A549 (cell line): ENCODE measurements around the gene ATG5. TPM values are rescaled to one million over a fixed set of nuclear protein-coding genes. Genes with fewer than 3 reads are reported as not detected.

Experiments
- ATAC-seq, 2 experiments: fragments of 200-7000 bp in 1 of 2; fragments of >200 bp in 1 of 2; cut with Nextera tagmentation in 1 of 2; cut with Tn5 transposase in 1 of 2; 3 replicates each; pipeline versions ENCODE4 v1.8.0 to v1.9.1; 2018 to 2020; ENCODE audit warnings: mild to moderate bottlenecking in 1 of 2, moderate library complexity in 1 of 2
- CTCF ChIA-PET: fragments of 300-600 bp; sonication (Branson Sonifier 250); formaldehyde crosslinking; extraction: SDS; loops from one replicate; lab custom pipeline; 2021; ENCODE audit warnings: antibody characterized with exemption, inconsistent platforms; lab: Yijun Ruan, JAX
- POLR2A ChIA-PET: fragments of 350-600 bp; formaldehyde crosslinking; extraction: SDS; loops from one replicate; lab custom pipeline; 2021; ENCODE audit warnings: antibody characterized with exemption, inconsistent platforms; lab: Yijun Ruan, JAX
- DNase-seq, 2 experiments: peaks; one replicate each; pipeline versions ENCODE4 v3.0.0 to v3.0.0-alpha.2; 2011 to 2016; ENCODE audit warnings: low read depth in 1 of 2, low spot score in 1 of 2
- FAIRE-seq: peaks from 2 replicates; lab custom pipeline; 2011; peaks lifted over from hg19 to GRCh38; lab: Jason Lieb, UNC
- H3K27ac ChIP-seq, 2 experiments: fragments of >200 bp; sonication (Bioruptor Twin); formaldehyde crosslinking; 3 replicates each; pipeline ENCODE4 v1.5.1; 2016 to 2017
- H3K4me1 ChIP-seq: fragments of >200 bp; sonication (Bioruptor Twin); formaldehyde crosslinking; 3 replicates; pipeline ENCODE4 v1.6.1; 2016
- H3K4me2 ChIP-seq: fragments of >200 bp; sonication (Bioruptor Twin); formaldehyde crosslinking; 3 replicates; pipeline ENCODE4 v1.6.1; 2016
- H3K4me3 ChIP-seq: fragments of >200 bp; sonication (Bioruptor Twin); formaldehyde crosslinking; 3 replicates; pipeline ENCODE4 v1.5.1; 2016
- H3K9me3 ChIP-seq: fragments of >200 bp; sonication (Bioruptor Twin); formaldehyde crosslinking; 3 replicates; pipeline ENCODE4 v1.6.1; 2016
- CBX2 ChIP-seq: fragments of 200-600 bp; sonication (generic); IDR thresholded peaks from 2 replicates; pipeline ENCODE4 v1.6.1; 2016; ENCODE audit warnings: low read depth, mild to moderate bottlenecking, borderline replicate concordance
- CEBPB ChIP-seq, 2 experiments: fragments of >200 bp in 1 of 2; sonication (Bioruptor Twin) in 1 of 2; formaldehyde crosslinking in 1 of 2; IDR thresholded peaks; 2 replicates each; pipeline ENCODE4 v1.6.1; 2012 to 2016
- CHD2 ChIP-seq: fragments of 150-350 bp; IDR thresholded peaks from 2 replicates; pipeline ENCODE4 v1.6.1; 2014; ENCODE audit warnings: low read length; ENCODE audit not compliant: partially characterized antibody
- CHD4 ChIP-seq: fragments of 200-600 bp; sonication (generic); IDR thresholded peaks from 2 replicates; pipeline ENCODE4 v1.6.1; 2016; ENCODE audit warnings: antibody characterized with exemption, mild to moderate bottlenecking, borderline replicate concordance
- EP300 ChIP-seq, 2 experiments: fragments of >200 bp; sonication (Bioruptor Twin); formaldehyde crosslinking; IDR thresholded peaks; 2 replicates in 1 of 2; 3 replicates in 1 of 2; pipeline ENCODE4 v1.6.1; 2016 to 2017
- ESRRA ChIP-seq: fragments of 150-350 bp; IDR thresholded peaks from 2 replicates; pipeline ENCODE4 v1.6.1; 2014; ENCODE audit warnings: mild to moderate bottlenecking, low read length, borderline replicate concordance
- FOSL2 ChIP-seq, 2 experiments: fragments of 450-650 bp in 1 of 2; fragments of >200 bp in 1 of 2; sonication (Bioruptor Twin) in 1 of 2; formaldehyde crosslinking; IDR thresholded peaks; 2 replicates each; pipeline versions ENCODE4 v1.5.0 to v1.6.1; 2016 to 2020; ENCODE audit warnings: mild to moderate bottlenecking in 1 of 2, moderate library complexity in 1 of 2
- HDAC2 ChIP-seq: fragments of 200-600 bp; sonication (generic); IDR thresholded peaks from 2 replicates; pipeline ENCODE4 v1.6.1; 2016
- HOXA7 ChIP-seq: fragments of 250-450 bp; sonication (Bioruptor Pico); IDR thresholded peaks from 2 replicates; pipeline ENCODE4 v1.5.0; 2020; ENCODE audit warnings: mild to moderate bottlenecking, moderate library complexity
- KDM1A ChIP-seq: fragments of 200-600 bp; sonication (generic); IDR thresholded peaks from 2 replicates; pipeline ENCODE4 v1.6.1; 2016; ENCODE audit warnings: low read depth, mild to moderate bottlenecking
- MAFK ChIP-seq: fragments of 450-650 bp; IDR thresholded peaks from 2 replicates; pipeline ENCODE4 v1.6.1; 2014; ENCODE audit not compliant: partially characterized antibody
- MAZ ChIP-seq: fragments of 150-350 bp; IDR thresholded peaks from 2 replicates; pipeline ENCODE4 v1.6.1; 2014; ENCODE audit warnings: antibody characterized with exemption, low read depth, low read length, borderline replicate concordance
- MYC ChIP-seq: IDR thresholded peaks from 2 replicates; pipeline ENCODE4 v1.6.1; 2012; ENCODE audit warnings: mild to moderate bottlenecking, inconsistent platforms, low read length, improper control_type of control experiment, borderline replicate concordance
- NFE2L2 ChIP-seq: fragments of 150-350 bp; conservative IDR thresholded peaks from 2 replicates; pipeline ENCODE4 v1.6.1; 2014; ENCODE audit warnings: low read length
- RARB ChIP-seq: fragments of 250-450 bp; sonication (Bioruptor Pico); IDR thresholded peaks from 2 replicates; pipeline ENCODE4 v1.8.0; 2021; ENCODE audit warnings: mild to moderate bottlenecking, moderate library complexity
- RNF2 ChIP-seq: fragments of 200-600 bp; sonication (generic); IDR thresholded peaks from 2 replicates; pipeline ENCODE4 v1.6.1; 2016; ENCODE audit warnings: low read depth, mild to moderate bottlenecking, antibody characterized with exemption, moderate library complexity, borderline replicate concordance
- SMC3 ChIP-seq: fragments of >200 bp; sonication (Bioruptor Twin); formaldehyde crosslinking; IDR thresholded peaks from 3 replicates; pipeline ENCODE4 v1.6.1; 2018; ENCODE audit warnings: inconsistent platforms
- TFCP2L1 ChIP-seq: fragments of 250-450 bp; sonication (Bioruptor Pico); IDR thresholded peaks from 2 replicates; pipeline ENCODE4 v1.5.0; 2021; ENCODE audit warnings: mild to moderate bottlenecking
- TP53 ChIP-seq: fragments of 250-450 bp; sonication (Bioruptor Pico); IDR thresholded peaks from 2 replicates; pipeline ENCODE4 v1.5.0; 2021; ENCODE audit warnings: mild to moderate bottlenecking, moderate library complexity
- ZFP36 ChIP-seq: fragments of 450-650 bp; IDR thresholded peaks from 2 replicates; pipeline ENCODE4 v1.6.1; 2014; ENCODE audit warnings: borderline replicate concordance; ENCODE audit not compliant: partially characterized antibody
- WGBS: methylation state at CpG from one replicate; pipeline ENCODE4 v1.1.6; 2017; ENCODE audit errors: missing lambda C conversion rate; 5-methylcytosine and 5-hydroxymethylcytosine counted together
- polyA plus RNA-seq, 4 experiments: library from polyadenylated mRNA; depleted of rRNA in 3 of 4; stranded (reverse); fragments of >200 nt; fragmentation: RNase III in 1 of 4; extraction: RNeasy Plus Mini Kit Qiagen cat#74134 plus additional on column Dnase treatment in 1 of 4; gene quantifications; 2 replicates in 3 of 4; 3 replicates in 1 of 4; pipeline ENCODE4 v1.2.3, GENCODE V29; 2011 to 2017
- TF ChIP-seq, protein P1 (sequence below): fragments of >200 bp; sonication (Bioruptor Twin); formaldehyde crosslinking; IDR thresholded peaks from 3 replicates; pipeline ENCODE4 v1.5.1; 2016
- TF ChIP-seq, protein P2 (sequence below): fragments of 200-600 bp; sonication (generic); IDR thresholded peaks from 2 replicates; pipeline ENCODE4 v1.6.1; 2016; ENCODE audit warnings: antibody characterized with exemption, mild to moderate bottlenecking, moderate library complexity

The ATG5 gene
- polyA plus RNA-seq, 2 of the 4 experiments (the other 2 are of a cell fraction), result 26.6 to 53.5 TPM

DNA sequence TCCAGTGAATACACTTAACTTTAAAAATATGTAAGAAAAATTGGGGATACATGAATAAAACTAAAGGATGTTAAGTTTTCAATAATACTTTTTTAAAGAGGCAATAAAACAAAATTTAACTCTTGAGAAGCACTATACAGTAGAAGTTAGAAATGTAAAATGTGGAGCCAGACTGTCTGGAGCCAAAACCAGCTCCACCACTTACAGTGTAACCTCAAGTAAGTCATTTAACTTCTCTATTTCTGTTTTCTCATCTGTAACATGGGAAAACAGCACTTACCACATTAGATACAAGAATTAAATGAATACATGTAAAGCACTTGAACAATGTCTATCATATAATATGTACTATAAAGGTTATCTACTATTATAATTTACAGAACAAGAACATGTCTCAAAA lies 6.7 kb downstream of the ATG5 start:
- FAIRE-seq, result no peak
- ChIA-PET POLR2A (no interaction called here), CTCF (no interaction called here)
- no peak for DNase-seq
- no peak for ATAC-seq
- Histone ChIP-seq H3K4me2 (no peak overlapping the region), H3K27ac (no peak overlapping the region), H3K9me3 (no peaks in the 10 kb centered on the region), H3K4me1 (peaks cover 24% of the 10 kb centered on the region; the same call in 2 of the 3 replicates), H3K4me3 (no peak overlapping the region)
- TF ChIP-seq ZFP36 (no peak), FOSL2 (IDR thresholded peaks at IDR 0.05) (no peak), FOSL2 (CRISPR knock-in tag; IDR thresholded peaks at IDR 0.05) (no peak), RARB (CRISPR knock-in tag) (no peak), ESRRA (no peak), MYC (no peak)
- TF ChIP-seq, all 56 proteins: peak for 0

DNA sequence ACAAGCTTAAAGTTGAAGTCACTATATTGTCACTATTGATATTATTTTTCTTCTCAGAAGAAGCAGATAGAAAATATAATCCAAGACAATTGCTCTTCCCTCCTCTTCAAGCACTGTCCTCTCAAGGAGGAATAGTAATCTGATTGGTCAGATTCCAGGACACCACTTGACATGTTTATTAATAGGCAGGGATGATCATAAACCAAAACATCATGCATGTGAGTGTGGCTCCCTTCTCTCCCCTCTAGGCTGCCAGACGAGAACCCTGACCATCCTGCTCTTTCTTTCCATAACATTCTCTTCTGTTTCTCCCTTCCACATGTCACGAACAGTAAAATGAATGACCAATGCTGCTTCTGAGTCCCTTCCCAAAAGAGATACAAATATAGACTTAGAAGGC lies 7.5 kb downstream of the ATG5 start:
- WGBS, result 83% methylated on average over 2 of the region's 2 CpGs
- no peak for ATAC-seq
- Histone ChIP-seq H3K9me3 (no peaks in the 10 kb centered on the region), H3K4me2 (no peak overlapping the region), H3K4me3 (no peak overlapping the region), H3K27ac (no peak overlapping the region), H3K4me1 (peaks cover 18% of the 10 kb centered on the region; the same call in 2 of the 3 replicates)
- no peak for TF ChIP-seq CHD4
- TF ChIP-seq NFE2L2, result no peak
- TF ChIP-seq TP53, result no peak
- no peak for DNase-seq
- POLR2A ChIA-PET, result no interaction called here
- CTCF ChIA-PET, result interaction anchor here (1.4 kb wide), 1 partner anchor 22 kb away, joined by 3 read pairs; no protein-coding TSS in a partner anchor
- FAIRE-seq, result no peak

DNA sequence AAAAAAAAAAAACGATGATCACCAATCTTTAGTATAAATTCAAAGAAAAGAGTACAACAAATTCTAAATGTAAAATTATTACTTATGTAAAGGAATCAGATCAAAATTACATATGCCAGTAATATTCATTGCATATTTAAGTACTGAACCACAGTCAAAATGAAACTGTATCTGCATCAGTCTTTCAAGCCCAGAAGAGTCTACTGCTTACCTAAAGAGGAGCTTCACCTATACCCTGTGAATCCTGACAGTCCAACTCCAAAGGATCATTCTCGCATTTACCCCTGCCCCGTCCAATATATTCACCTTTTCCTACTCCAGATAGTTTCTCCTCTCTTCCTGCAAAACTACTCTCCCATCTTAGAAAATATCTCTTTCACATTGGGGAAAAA lies 9.2 kb downstream of the ATG5 start:
- ATAC-seq (no peak), DNase-seq (no peak), FAIRE-seq (no peak)
- CTCF ChIA-PET, result no interaction called here
- H3K9me3 ChIP-seq, result no peaks in the 10 kb centered on the region
- TF ChIP-seq ZFP36, result no peak
- TF ChIP-seq EP300 (IDR thresholded peaks at IDR 0.05), result no peak
- TF ChIP-seq, protein P1, sequence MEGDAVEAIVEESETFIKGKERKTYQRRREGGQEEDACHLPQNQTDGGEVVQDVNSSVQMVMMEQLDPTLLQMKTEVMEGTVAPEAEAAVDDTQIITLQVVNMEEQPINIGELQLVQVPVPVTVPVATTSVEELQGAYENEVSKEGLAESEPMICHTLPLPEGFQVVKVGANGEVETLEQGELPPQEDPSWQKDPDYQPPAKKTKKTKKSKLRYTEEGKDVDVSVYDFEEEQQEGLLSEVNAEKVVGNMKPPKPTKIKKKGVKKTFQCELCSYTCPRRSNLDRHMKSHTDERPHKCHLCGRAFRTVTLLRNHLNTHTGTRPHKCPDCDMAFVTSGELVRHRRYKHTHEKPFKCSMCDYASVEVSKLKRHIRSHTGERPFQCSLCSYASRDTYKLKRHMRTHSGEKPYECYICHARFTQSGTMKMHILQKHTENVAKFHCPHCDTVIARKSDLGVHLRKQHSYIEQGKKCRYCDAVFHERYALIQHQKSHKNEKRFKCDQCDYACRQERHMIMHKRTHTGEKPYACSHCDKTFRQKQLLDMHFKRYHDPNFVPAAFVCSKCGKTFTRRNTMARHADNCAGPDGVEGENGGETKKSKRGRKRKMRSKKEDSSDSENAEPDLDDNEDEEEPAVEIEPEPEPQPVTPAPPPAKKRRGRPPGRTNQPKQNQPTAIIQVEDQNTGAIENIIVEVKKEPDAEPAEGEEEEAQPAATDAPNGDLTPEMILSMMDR, result no peak
- TF ChIP-seq CEBPB (IDR thresholded peaks at IDR 0.05), result no peak
- TF ChIP-seq HDAC2, result no peak
- TF ChIP-seq CBX2, result no peak
- TF ChIP-seq NFE2L2, result no peak
- no peak for TF ChIP-seq KDM1A
- TF ChIP-seq SMC3, result no peak
- TF ChIP-seq RNF2, result no peak
- TF ChIP-seq, protein P2, sequence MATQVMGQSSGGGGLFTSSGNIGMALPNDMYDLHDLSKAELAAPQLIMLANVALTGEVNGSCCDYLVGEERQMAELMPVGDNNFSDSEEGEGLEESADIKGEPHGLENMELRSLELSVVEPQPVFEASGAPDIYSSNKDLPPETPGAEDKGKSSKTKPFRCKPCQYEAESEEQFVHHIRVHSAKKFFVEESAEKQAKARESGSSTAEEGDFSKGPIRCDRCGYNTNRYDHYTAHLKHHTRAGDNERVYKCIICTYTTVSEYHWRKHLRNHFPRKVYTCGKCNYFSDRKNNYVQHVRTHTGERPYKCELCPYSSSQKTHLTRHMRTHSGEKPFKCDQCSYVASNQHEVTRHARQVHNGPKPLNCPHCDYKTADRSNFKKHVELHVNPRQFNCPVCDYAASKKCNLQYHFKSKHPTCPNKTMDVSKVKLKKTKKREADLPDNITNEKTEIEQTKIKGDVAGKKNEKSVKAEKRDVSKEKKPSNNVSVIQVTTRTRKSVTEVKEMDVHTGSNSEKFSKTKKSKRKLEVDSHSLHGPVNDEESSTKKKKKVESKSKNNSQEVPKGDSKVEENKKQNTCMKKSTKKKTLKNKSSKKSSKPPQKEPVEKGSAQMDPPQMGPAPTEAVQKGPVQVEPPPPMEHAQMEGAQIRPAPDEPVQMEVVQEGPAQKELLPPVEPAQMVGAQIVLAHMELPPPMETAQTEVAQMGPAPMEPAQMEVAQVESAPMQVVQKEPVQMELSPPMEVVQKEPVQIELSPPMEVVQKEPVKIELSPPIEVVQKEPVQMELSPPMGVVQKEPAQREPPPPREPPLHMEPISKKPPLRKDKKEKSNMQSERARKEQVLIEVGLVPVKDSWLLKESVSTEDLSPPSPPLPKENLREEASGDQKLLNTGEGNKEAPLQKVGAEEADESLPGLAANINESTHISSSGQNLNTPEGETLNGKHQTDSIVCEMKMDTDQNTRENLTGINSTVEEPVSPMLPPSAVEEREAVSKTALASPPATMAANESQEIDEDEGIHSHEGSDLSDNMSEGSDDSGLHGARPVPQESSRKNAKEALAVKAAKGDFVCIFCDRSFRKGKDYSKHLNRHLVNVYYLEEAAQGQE, result no peak
- no peak for TF ChIP-seq TFCP2L1 (CRISPR knock-in tag)
- TF ChIP-seq HOXA7 (CRISPR knock-in tag), result no peak
- no peak for TF ChIP-seq MAFK
- TF ChIP-seq CHD2, result no peak
- no peak for TF ChIP-seq MAZ
- POLR2A ChIA-PET, result no interaction called here
- no peak overlapping the region for H3K27ac ChIP-seq
- no peak overlapping the region for H3K4me3 ChIP-seq
- WGBS, result 96% methylated on average over 3 of the region's 3 CpGs
- peaks cover 22% of the 10 kb centered on the region; the same call in 2 of the 3 replicates for H3K4me1 ChIP-seq
- no peak overlapping the region for H3K4me2 ChIP-seq
